Stimulated activated CD8-positive, alpha-beta memory T cell treated with anti-CD3 and anti-CD28 coated beads, Interleukin-4, amount 100 ng/mL, for 48 hours (primary cell): ENCODE measurements around the gene TGFBR3L.
A peak's percentile ranks its signal among the peaks of the same experiment; 100 is the strongest.
"Not testable (repeated sequence)": the region's sequence is repeated elsewhere in the genome, so short reads cannot be mapped to it uniquely, and the experiment has no call there.

ENCODE experiments used
- DNase-seq: peaks from one replicate; pipeline ENCODE4 v3.0.0-alpha.2; 2020

The TGFBR3L gene

GRCh38 chr19:7881910-7882309 is 32.7 kb upstream of the TGFBR3L start:
- DNase-seq = no peak

- no peak for DNase-seq
Measured at GRCh38 chr19:7883105-7883504, 31.5 kb upstream of the TGFBR3L start.

- no peak for DNase-seq
Measured at GRCh38 chr19:7883796-7884570, 30.6 kb upstream of the TGFBR3L start.

GRCh38 chr19:7885818-7886217 is 28.8 kb upstream of the TGFBR3L start:
- no peak for DNase-seq

GRCh38 chr19:7887408-7888144 is 27.1 kb upstream of the TGFBR3L start:
- no peak for DNase-seq

- peak; percentile 68 for DNase-seq
Measured at GRCh38 chr19:7888145-7888825, 26.3 kb upstream of the TGFBR3L start, which contains the start of gene LRRC8E. Gene LRRC8E (plus strand): TSS chr19:7888510. CDS start chr19:7895604, 7,094 bp downstream.

- no peak for DNase-seq
Measured at GRCh38 chr19:7888826-7889217, 25.8 kb upstream of the TGFBR3L start.

GRCh38 chr19:7893362-7894101 is 21.1 kb upstream of the TGFBR3L start:
- DNase-seq = not testable (repeated sequence)

GRCh38 chr19:7894612-7895309 is 19.9 kb upstream of the TGFBR3L start:
- DNase-seq = no peak

- no peak for DNase-seq
Measured at GRCh38 chr19:7895565-7895964, 19.1 kb upstream of the TGFBR3L start.

- DNase-seq = no peak
Measured at GRCh38 chr19:7897292-7897691, 17.3 kb upstream of the TGFBR3L start.

GRCh38 chr19:7898967-7899366 is 15.7 kb upstream of the TGFBR3L start:
- no peak for DNase-seq

GRCh38 chr19:7899751-7900378 is 14.8 kb upstream of the TGFBR3L start:
- DNase-seq = no peak

GRCh38 chr19:7900401-7900870 is 14.2 kb upstream of the TGFBR3L start:
- DNase-seq = no peak

- DNase-seq = no peak
Measured at GRCh38 chr19:7900931-7901330, 13.7 kb upstream of the TGFBR3L start.

GRCh38 chr19:7901337-7901736 is 13.3 kb upstream of the TGFBR3L start:
- DNase-seq = no peak

GRCh38 chr19:7902796-7903243 is 11.8 kb upstream of the TGFBR3L start:
- DNase-seq = no peak

GRCh38 chr19:7903244-7904073 is 11.2 kb upstream of the TGFBR3L start, which contains the start of gene MAP2K7:
Gene MAP2K7 (plus strand): TSS chr19:7903877. CDS start chr19:7903945, 68 bp downstream.
- peak; percentile 100 for DNase-seq

- peak; percentile 67 for DNase-seq
Measured at GRCh38 chr19:7904074-7905020, 10.3 kb upstream of the TGFBR3L start.
